Activated CD8-positive, alpha-beta T cell treated with anti-CD3 and anti-CD28 coated beads for 36 hours (primary cell): ENCODE measurements around the gene EPRS1. TPM values are rescaled to one million over a fixed set of nuclear protein-coding genes. Genes with fewer than 3 reads are reported as not detected.
"Not testable (repeated sequence)": the region's sequence is repeated elsewhere in the genome, so short reads cannot be mapped to it uniquely, and the experiment has no call there.

ENCODE experiments used
- ATAC-seq: fragments of 200-7000 bp; cut with Tn5 transposase; one replicate; pipeline ENCODE4 v1.10.0; 2021; ENCODE audit warnings: mild to moderate bottlenecking, moderate library complexity
- CTCF ChIA-PET: fragments of 350-600 bp; sonication (Branson Sonifier 250); formaldehyde crosslinking; loops from one replicate; lab custom pipeline; 2021; ENCODE audit warnings: antibody characterized with exemption; lab: Charles Lee
- POLR2A ChIA-PET: fragments of 350-600 bp; sonication (Branson Sonifier 250); formaldehyde crosslinking; loops from one replicate; lab custom pipeline; 2021; ENCODE audit warnings: antibody characterized with exemption; lab: Charles Lee
- DNase-seq: peaks from one replicate; pipeline ENCODE4 v3.0.0-alpha.2; 2020
- H3K27ac Mint-ChIP-seq: one replicate; pipeline ENCODE4 v1.8.0; 2021; ENCODE audit warnings: mild to moderate bottlenecking, mixed read lengths
- H3K27me3 Mint-ChIP-seq: one replicate; pipeline ENCODE4 v1.8.0; 2021; ENCODE audit warnings: mixed read lengths
- H3K36me3 Mint-ChIP-seq: one replicate; pipeline ENCODE4 v1.8.0; 2021; ENCODE audit warnings: low read depth, mixed read lengths
- H3K4me1 Mint-ChIP-seq: one replicate; pipeline ENCODE4 v1.8.0; 2021; ENCODE audit warnings: low read depth, mixed read lengths
- H3K4me3 Mint-ChIP-seq: one replicate; pipeline ENCODE4 v1.8.0; 2021; ENCODE audit warnings: mild to moderate bottlenecking, moderate library complexity, mixed read lengths
- H3K9me3 Mint-ChIP-seq: one replicate; pipeline ENCODE4 v1.8.0; 2021; ENCODE audit warnings: mixed read lengths
- CTCF ChIP-seq: fragments of 200-600 bp; IDR thresholded peaks from one replicate; pipeline ENCODE4 v1.8.0; 2022; ENCODE audit warnings: antibody characterized with exemption, mild to moderate bottlenecking
- intact Hi-C: fragments of 100-400 bp; cut with micrococcal nuclease; formaldehyde crosslinking; loops from one replicate; pipeline ENCODE4 v1.10.0; 2022
- total RNA-seq, 2 experiments: library from RNA; stranded (reverse); gene quantifications; one replicate each; pipeline ENCODE4 v1.2.3, GENCODE V29; 2021

EPRS1 gene
- total RNA-seq, 2 experiments from 2014 or later = 200 to 210 TPM

GRCh38 chr1:220038640-220039039 is 7.7 kb downstream of the EPRS1 start:
- no peaks in the 10 kb centered on the region for H3K27me3 Mint-ChIP-seq
- no peak overlapping the region for H3K4me3 Mint-ChIP-seq
- intact Hi-C loops = no loop called here
- ChIA-PET CTCF (interaction anchor here (0.6 to 1.1 kb wide), 2 partner anchors 31 to 48 kb away, joined by 3 read pairs; no protein-coding TSS in a partner anchor), POLR2A (no interaction called here)
- peak overlapping the region; percentile 32 for H3K27ac Mint-ChIP-seq
- H3K9me3 Mint-ChIP-seq = no peaks in the 10 kb centered on the region
- ATAC-seq = no peak
- peaks cover 53% of the 10 kb centered on the region for H3K36me3 Mint-ChIP-seq
- no peak for DNase-seq
- peaks cover 40% of the 10 kb centered on the region for H3K4me1 Mint-ChIP-seq
- TF ChIP-seq CTCF = no peak

GRCh38 chr1:220037810-220038209 is 8.5 kb downstream of the EPRS1 start:
- peak; percentile 64 for ATAC-seq
- CTCF ChIA-PET = interaction anchor here (0.6 to 0.9 kb wide), 2 partner anchors 25 to 32 kb away, joined by 3 read pairs; no protein-coding TSS in a partner anchor
- POLR2A ChIA-PET, H3K27me3 Mint-ChIP-seq, intact Hi-C loops, DNase-seq, H3K9me3 Mint-ChIP-seq, H3K4me3 Mint-ChIP-seq: not testable (repeated sequence)
- Mint-ChIP-seq H3K36me3 (peaks cover 48% of the 10 kb centered on the region), H3K4me1 (peaks cover 33% of the 10 kb centered on the region), H3K27ac (peak overlapping the region; percentile 66)

GRCh38 chr1:220032911-220033310 is 13.4 kb downstream of the EPRS1 start:
- Mint-ChIP-seq H3K9me3 (no peaks in the 10 kb centered on the region), H3K36me3 (peaks cover 46% of the 10 kb centered on the region), H3K27me3 (no peaks in the 10 kb centered on the region), H3K4me3 (no peak overlapping the region), H3K4me1 (peaks cover 18% of the 10 kb centered on the region), H3K27ac (no peak overlapping the region)
- TF ChIP-seq CTCF = no peak
- CTCF ChIA-PET = interaction anchor here (0.8 to 1.0 kb wide), 2 partner anchors 30 to 34 kb away, joined by 3 read pairs; no protein-coding TSS in a partner anchor
- no peak for DNase-seq
- POLR2A ChIA-PET = interaction anchor here (0.6 kb wide), 1 partner anchor 9 kb away, joined by 3 read pairs; no protein-coding TSS in a partner anchor
- ATAC-seq = no peak
- intact Hi-C loops = no loop called here

- Mint-ChIP-seq H3K4me1 (peaks cover 7% of the 10 kb centered on the region), H3K27ac (peak overlapping the region; percentile 8), H3K36me3 (peaks cover 39% of the 10 kb centered on the region), H3K27me3 (no peaks in the 10 kb centered on the region), H3K9me3 (no peaks in the 10 kb centered on the region), H3K4me3 (no peak overlapping the region)
- POLR2A ChIA-PET = no interaction called here
- TF ChIP-seq CTCF = no peak
- intact Hi-C loops = no loop called here
- CTCF ChIA-PET = interaction anchor here (0.6 to 1.0 kb wide), 2 partner anchors 46 to 82 kb away, joined by 3 read pairs; no protein-coding TSS in a partner anchor
- ATAC-seq (no peak), DNase-seq (no peak)
These were observed 15.0 kb downstream of the EPRS1 start for GRCh38 chr1:220031287-220031686.

GRCh38 chr1:220028346-220028895 is 17.9 kb downstream of the EPRS1 start:
- no peak for TF ChIP-seq CTCF
- CTCF ChIA-PET = no interaction called here
- peaks cover 2% of the 10 kb centered on the region for H3K4me1 Mint-ChIP-seq
- POLR2A ChIA-PET = no interaction called here
- DNase-seq = no peak
- H3K9me3 Mint-ChIP-seq = no peaks in the 10 kb centered on the region
- H3K36me3 Mint-ChIP-seq = peaks cover 49% of the 10 kb centered on the region
- ATAC-seq = no peak
- no peak overlapping the region for H3K27ac Mint-ChIP-seq
- no peaks in the 10 kb centered on the region for H3K27me3 Mint-ChIP-seq
- intact Hi-C loops = no loop called here
- H3K4me3 Mint-ChIP-seq = no peak overlapping the region
